AG08396 (cell line): ENCODE results near the gene SLC7A1.

Experiments
- DNase-seq: peaks from one replicate; pipeline ENCODE4 v3.0.0; 2012; ENCODE audit warnings: low spot score, mixed read lengths

The SLC7A1 gene

GRCh38 chr13:29510651-29511084 is 84.8 kb downstream of the SLC7A1 start:
- no peak for DNase-seq

GRCh38 chr13:29509999-29510589 is 85.4 kb downstream of the SLC7A1 start:
- DNase-seq: peak; percentile 29

- DNase-seq: no peak
Measured at GRCh38 chr13:29508876-29509252, 86.6 kb downstream of the SLC7A1 start.

DNA sequence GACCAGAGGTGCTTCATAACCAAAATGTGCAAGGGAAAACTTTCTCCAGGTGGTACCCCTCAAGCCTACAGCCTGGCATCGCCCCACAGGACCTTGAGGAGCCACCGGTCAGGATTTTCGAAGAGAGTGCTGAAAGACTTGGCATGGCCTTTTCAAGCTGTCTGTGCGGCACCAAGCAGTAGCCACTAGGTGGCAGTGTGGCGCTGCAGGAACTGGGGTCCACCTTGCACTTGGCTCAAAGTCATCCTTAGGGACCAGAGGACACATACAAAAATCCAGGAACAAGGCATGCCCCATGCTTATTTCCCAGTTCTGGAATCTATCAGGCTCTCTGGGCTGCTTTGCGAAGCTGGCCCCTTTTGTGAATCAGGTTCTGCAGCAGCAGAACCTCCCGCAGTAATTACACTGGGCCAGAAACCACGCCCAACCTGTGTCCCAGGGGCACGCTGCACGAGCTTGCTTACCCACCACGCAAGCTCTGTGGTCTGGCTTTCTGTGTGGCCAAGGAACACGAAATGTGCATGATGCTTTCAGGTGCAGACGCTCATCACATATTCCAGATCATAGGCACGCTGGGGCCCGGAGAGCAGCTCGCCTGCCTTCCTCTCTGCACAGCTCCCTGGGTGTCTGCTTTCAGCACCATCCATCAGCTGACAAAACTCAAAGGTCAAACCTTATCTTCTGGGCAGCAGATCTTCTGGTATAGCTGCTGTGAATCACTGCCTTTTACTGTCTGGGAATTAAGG is 87.2 kb downstream of the SLC7A1 start:
- DNase-seq: peak; percentile 90

- DNase-seq: no peak
Measured at GRCh38 chr13:29507356-29507755, 88.1 kb downstream of the SLC7A1 start.

DNA sequence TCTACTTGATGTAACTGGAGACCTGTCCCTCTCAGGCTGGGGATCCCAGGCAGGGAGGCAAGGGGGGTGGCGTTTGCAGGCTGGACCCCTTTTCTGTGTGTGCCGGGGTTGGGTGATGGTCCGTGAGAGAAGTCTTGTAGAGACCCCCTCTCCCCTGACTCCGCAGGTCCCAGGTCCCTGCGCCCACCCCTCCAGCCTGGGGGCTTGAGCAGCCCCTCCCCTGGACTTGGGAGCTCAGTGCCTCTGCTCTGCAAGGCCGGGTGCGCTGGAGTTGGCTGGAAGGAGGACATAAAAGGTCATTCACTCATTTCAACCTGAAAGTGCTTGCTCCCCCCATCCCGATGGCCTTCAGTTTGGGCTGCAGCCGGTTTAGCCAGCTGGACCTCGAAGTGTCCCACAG is 89.5 kb downstream of the SLC7A1 start:
- no peak for DNase-seq

DNA sequence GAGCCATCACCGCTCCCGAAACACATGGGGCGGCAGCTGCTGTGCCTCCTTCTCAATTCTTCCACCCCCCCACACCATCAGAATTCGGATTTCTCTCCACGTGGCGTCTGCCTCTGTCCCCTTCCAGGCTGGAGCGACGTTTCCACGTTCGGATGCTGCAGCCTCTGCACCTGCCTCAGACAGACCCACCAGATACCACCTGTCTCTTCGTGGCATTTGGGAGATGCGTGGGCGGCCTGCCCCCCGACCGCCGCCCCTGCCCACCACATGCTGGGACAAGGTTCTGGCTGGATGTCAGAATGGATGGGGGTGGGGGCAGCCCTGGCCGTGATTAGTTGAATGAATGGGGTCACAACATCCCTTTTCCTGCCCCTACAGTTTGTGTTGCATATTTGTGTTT is 90.0 kb downstream of the SLC7A1 start:
- no peak for DNase-seq

GRCh38 chr13:29504691-29505090 is 90.8 kb downstream of the SLC7A1 start:
- no peak for DNase-seq

DNA sequence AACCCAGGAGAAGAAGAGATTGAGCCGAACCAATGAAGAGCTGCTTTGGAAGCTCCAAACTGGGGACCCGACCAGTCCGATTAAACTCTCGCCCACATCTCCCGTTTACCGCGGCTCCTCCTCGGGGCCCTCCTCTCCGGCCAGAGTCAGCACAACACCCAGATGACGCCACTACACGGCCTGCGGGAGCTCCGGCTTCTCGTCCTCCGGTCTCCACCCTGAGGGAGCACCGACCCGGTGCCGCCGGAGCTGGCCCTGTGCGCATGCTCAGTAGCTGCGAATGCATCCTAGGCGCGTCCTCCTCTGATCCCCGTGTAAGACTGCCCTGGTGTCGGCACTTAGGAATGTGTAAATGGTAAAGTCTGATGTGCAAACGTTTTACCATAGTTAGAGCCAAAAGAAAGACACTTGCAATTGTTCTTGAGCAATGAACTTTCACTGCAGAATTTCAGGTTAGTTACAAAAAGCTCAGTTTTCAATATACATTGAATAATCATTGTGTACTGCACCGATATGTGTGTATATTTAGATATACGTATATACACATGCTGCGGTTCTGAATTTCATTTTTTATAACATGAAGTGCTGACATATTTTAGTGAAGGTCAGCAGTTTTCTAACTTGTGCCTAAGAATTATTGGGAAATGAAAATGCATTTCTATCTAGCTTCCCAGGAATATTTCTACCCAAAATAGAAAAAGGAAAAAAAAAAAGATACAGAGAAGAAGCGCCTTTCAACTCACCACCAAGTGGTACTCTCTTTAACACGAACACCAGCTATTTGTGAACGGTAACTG is 92.2 kb downstream of the SLC7A1 start:
- peak; percentile 67 for DNase-seq

DNA sequence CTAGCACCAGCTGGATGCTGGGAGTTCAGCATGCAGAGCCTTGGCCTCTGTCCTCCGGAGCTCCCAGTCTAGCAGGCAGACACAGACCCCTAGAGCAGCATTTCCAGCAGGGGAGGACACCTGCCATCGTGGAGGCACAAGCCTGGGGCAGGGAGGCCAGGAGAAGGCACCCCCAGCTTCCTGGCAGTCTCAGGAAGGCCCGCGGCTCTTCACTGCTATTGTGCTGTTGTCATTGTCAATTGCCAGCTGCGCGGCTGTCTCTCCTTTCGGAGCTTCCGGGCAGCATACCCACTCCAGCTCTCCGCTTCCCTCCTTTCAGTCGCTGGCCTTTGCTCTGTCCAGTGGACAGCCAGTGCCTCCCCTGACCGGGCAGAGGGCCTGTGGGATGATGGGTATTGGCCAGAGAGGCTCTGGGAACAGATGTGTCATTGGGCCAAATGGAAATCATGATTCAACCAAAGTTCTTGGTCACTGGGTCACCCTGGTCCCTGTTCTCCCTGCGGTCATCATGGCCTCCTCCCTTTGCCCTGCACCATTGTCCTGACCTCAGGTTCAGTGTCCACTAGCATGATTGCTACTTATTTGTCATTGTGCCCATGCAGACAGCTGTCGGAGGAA is 93.0 kb downstream of the SLC7A1 start:
- no peak for DNase-seq

DNA sequence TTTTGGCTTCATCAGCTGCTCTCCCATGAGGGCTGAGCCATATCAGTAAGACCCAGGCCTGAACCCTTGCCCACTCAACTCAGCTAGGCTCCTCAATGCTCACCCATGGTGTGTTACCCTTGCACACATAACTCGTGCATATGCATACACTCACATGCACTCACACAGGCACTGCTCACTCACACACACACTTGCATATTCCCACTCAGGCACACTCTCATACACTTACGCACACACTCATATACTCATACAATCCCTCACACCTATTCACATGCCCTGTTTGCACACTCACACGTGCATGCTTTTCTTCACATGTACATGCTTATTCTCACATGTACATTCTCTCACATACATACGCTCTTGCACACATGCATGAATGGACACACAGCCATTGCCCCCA is 93.8 kb downstream of the SLC7A1 start:
- DNase-seq: no peak

- DNase-seq: no peak
Measured at GRCh38 chr13:29500386-29500785, 95.1 kb downstream of the SLC7A1 start.

DNA sequence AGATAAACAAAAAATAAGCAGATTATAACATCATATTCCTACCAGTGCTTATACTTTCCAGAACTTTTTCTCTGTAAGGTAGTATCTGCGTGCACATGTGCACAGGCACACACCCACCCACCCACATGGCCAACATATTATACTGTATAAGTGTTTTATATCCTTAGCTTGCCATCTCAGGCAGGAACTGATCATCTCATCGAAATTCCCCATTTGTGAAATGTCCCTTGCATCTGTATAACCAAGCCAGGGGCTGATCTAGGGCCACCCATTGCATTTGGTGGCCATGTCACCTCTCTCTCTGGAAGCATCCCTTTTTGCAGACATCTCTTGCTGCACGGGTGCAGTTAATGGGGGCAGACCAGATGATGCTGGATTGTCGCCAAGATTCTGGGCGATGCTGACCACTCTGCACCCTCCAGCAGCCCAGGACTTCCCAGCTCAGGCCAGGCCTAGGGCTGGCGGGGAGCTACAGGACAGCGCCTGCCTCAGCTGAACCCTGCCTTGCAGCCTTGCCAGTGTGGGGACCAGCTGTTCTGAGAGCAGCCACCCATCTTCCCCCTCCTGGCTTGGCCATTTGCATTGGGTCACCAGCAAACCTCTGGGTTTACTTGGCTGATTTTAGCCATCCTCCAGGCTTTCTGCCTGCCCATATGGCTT is 95.9 kb downstream of the SLC7A1 start:
- DNase-seq: no peak

- no peak for DNase-seq
Measured at GRCh38 chr13:29498426-29499040, 97.0 kb downstream of the SLC7A1 start.

- no peak for DNase-seq
Measured at GRCh38 chr13:29497137-29497654, 98.3 kb downstream of the SLC7A1 start.

DNA sequence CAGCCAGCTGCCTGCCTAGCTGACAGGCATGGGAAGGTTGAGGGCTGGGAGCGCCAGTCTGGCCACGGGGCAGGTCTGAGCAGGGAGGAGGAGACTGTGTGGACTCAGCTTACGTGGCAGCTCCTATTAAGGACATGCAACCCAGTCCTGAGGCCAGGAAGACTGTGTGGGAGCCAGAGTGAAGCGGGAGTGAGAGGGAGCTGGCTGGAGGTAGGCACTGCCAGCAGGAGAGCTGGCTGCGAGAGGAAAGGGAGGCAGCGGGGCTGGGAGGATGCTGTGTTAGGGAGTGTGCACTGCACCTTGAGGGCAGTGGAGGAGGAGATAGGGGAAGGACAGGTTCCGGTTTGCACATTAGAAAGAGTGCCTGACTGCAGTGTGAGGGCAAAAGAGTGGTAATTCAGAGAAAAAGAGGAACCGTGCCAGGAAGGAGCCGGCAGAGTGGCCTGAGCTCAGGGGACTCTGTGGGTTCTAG is 99.2 kb downstream of the SLC7A1 start:
- DNase-seq: no peak

DNA sequence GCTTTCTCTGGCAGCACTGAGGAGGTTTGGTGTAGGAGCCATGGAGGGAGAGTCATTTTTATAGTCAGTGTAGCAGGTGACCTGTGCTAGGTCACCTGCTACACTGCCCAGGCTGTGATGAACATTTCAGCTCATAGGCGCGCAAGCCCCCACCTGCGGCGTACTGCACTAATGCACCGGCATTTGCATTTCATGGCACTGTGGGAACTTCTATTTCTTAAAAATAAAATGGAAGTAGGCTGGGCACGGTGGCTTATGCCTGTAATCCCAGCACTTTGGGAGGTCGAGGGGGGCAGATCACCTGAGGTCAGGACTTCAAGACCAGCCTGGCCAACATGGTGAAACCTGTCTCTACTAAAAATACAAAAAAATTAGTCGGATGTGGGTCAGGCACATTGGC is 101.0 kb downstream of the SLC7A1 start:
- DNase-seq: no peak

GRCh38 chr13:29493796-29494195 is 101.7 kb downstream of the SLC7A1 start:
- no peak for DNase-seq

DNA sequence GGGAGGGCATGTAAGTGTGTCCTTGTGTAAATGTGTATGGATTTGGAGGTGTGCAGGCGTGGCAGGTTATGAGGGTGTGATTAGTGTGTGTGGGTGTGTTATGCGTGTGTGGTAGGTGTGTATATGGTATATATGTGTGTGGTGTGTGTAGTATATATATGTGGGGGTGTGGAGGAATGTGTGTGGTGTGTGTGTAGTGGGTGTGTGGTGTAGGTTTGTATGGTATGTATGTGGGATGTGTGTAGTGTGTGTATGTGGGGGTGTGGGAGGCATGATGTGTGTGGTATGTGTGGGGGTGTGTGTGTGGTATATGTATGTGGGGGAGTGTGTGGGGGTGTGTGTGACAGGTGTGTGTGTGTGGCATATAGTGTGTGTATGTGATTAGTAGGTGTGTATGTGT is 104.2 kb downstream of the SLC7A1 start:
- DNase-seq: no peak

DNA sequence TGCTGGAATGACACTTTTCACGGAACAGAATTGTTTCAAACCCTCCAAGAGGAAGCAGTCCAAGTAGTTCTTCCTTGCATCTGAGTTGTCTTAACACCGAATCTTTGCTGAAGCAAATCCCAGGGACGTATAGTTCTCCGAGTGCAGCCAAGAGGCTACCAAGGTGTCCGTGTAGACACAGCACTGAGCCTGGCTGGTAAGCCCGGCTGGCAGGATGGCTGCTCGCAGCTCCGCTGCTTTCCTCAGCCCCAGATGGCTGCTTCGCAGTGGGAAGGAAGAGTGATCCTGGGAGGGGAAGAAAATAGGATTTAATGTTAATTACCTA is 105.0 kb downstream of the SLC7A1 start:
- DNase-seq: no peak
